Activated CD8-positive, alpha-beta memory T cell treated with anti-CD3 and anti-CD28 coated beads, Interleukin-2, amount 10 ng/mL, durations not matched to agents 7 days and 5 days (primary cell): ENCODE measurements around the gene SMAD3. TPM values are rescaled to one million over a fixed set of nuclear protein-coding genes. Genes with fewer than 3 reads are reported as not detected.

Experiments
- ATAC-seq: fragments of 150-1000 bp; cut with Tn5 transposase; one replicate; pipeline ENCODE4 v1.10.0; 2021; ENCODE audit warnings: moderate library complexity
- CTCF ChIA-PET: fragments of 350-600 bp; sonication (Branson Sonifier 250); formaldehyde crosslinking; loops from one replicate; lab custom pipeline; 2021; ENCODE audit warnings: antibody characterized with exemption; lab: Charles Lee
- DNase-seq: peaks from one replicate; pipeline ENCODE4 v3.0.0-alpha.2; 2020
- H3K27ac Mint-ChIP-seq: one replicate; pipeline ENCODE4 v1.8.0; 2021; ENCODE audit warnings: mild to moderate bottlenecking, mixed read lengths
- H3K27me3 Mint-ChIP-seq: one replicate; pipeline ENCODE4 v1.8.0; 2021; ENCODE audit warnings: mixed read lengths
- H3K36me3 Mint-ChIP-seq: one replicate; pipeline ENCODE4 v1.8.0; 2021; ENCODE audit warnings: mild to moderate bottlenecking, mixed read lengths
- H3K4me1 Mint-ChIP-seq: one replicate; pipeline ENCODE4 v1.8.0; 2021; ENCODE audit warnings: mixed read lengths
- H3K4me3 Mint-ChIP-seq: one replicate; pipeline ENCODE4 v1.8.0; 2021; ENCODE audit warnings: mild to moderate bottlenecking, moderate library complexity, mixed read lengths
- H3K9me3 Mint-ChIP-seq: one replicate; pipeline ENCODE4 v1.8.0; 2022; ENCODE audit warnings: low read depth, mixed read lengths
- total RNA-seq, 2 experiments: library from RNA; stranded (reverse); gene quantifications; one replicate each; pipeline ENCODE4 v1.2.3, GENCODE V29; 2021

The SMAD3 gene
- total RNA-seq, 2 experiments from 2014 or later, result 87.1 to 88.0 TPM

GRCh38 chr15:67176195-67176971 is 111.0 kb downstream of the SMAD3 start:
- CTCF ChIA-PET, result no interaction called here
- no peak for DNase-seq
- H3K4me1 Mint-ChIP-seq, result peaks cover 32% of the 10 kb centered on the region
- H3K9me3 Mint-ChIP-seq, result no peaks in the 10 kb centered on the region
- H3K27ac Mint-ChIP-seq, result no peak overlapping the region
- ATAC-seq, result no peak
- no peak overlapping the region for H3K4me3 Mint-ChIP-seq
- no peaks in the 10 kb centered on the region for H3K27me3 Mint-ChIP-seq
- H3K36me3 Mint-ChIP-seq, result peaks cover 23% of the 10 kb centered on the region

GRCh38 chr15:67177752-67178151 is 112.3 kb downstream of the SMAD3 start:
- ATAC-seq, result no peak
- Mint-ChIP-seq H3K27me3 (no peaks in the 10 kb centered on the region), H3K4me3 (no peak overlapping the region), H3K36me3 (peaks cover 27% of the 10 kb centered on the region), H3K9me3 (no peaks in the 10 kb centered on the region), H3K4me1 (peaks cover 31% of the 10 kb centered on the region), H3K27ac (no peak overlapping the region)
- no peak for DNase-seq
- CTCF ChIA-PET, result no interaction called here

GRCh38 chr15:67178569-67179210 is 113.3 kb downstream of the SMAD3 start:
- no peak overlapping the region for H3K4me3 Mint-ChIP-seq

GRCh38 chr15:67179411-67179995 is 114.1 kb downstream of the SMAD3 start:
- Mint-ChIP-seq H3K9me3 (no peaks in the 10 kb centered on the region), H3K27ac (no peak overlapping the region), H3K4me1 (peaks cover 20% of the 10 kb centered on the region), H3K36me3 (peaks cover 21% of the 10 kb centered on the region), H3K27me3 (no peaks in the 10 kb centered on the region), H3K4me3 (no peak overlapping the region)
- DNase-seq (no peak), ATAC-seq (no peak)
- CTCF ChIA-PET, result no interaction called here

More at GRCh38 chr15:67178569-67179210, 113.3 kb downstream of the SMAD3 start:
- Mint-ChIP-seq H3K36me3 (peaks cover 26% of the 10 kb centered on the region), H3K9me3 (no peaks in the 10 kb centered on the region), H3K4me1 (peaks cover 24% of the 10 kb centered on the region), H3K27ac (peak overlapping the region; percentile 1), H3K27me3 (no peaks in the 10 kb centered on the region)
- CTCF ChIA-PET, result no interaction called here
- ATAC-seq (no peak), DNase-seq (no peak)

- DNase-seq (no peak), ATAC-seq (no peak)
- Mint-ChIP-seq H3K27me3 (no peaks in the 10 kb centered on the region), H3K36me3 (peaks cover 22% of the 10 kb centered on the region), H3K27ac (no peak overlapping the region), H3K9me3 (no peaks in the 10 kb centered on the region), H3K4me3 (no peak overlapping the region), H3K4me1 (peaks cover 22% of the 10 kb centered on the region)
- CTCF ChIA-PET, result no interaction called here
Measured at GRCh38 chr15:67180035-67180434, 114.6 kb downstream of the SMAD3 start.

GRCh38 chr15:67180514-67181191 is 115.3 kb downstream of the SMAD3 start:
- no peak for DNase-seq
- H3K36me3 Mint-ChIP-seq, result peaks cover 28% of the 10 kb centered on the region
- ATAC-seq, result no peak
- H3K4me1 Mint-ChIP-seq, result peaks cover 24% of the 10 kb centered on the region
- no peak overlapping the region for H3K27ac Mint-ChIP-seq
- no peak overlapping the region for H3K4me3 Mint-ChIP-seq
- CTCF ChIA-PET, result no interaction called here
- no peaks in the 10 kb centered on the region for H3K9me3 Mint-ChIP-seq
- H3K27me3 Mint-ChIP-seq, result no peaks in the 10 kb centered on the region

GRCh38 chr15:67181221-67181639 is 115.8 kb downstream of the SMAD3 start:
- Mint-ChIP-seq H3K27me3 (no peaks in the 10 kb centered on the region), H3K36me3 (peaks cover 30% of the 10 kb centered on the region), H3K4me1 (peaks cover 24% of the 10 kb centered on the region), H3K27ac (no peak overlapping the region), H3K4me3 (no peak overlapping the region), H3K9me3 (no peaks in the 10 kb centered on the region)
- no peak for ATAC-seq
- DNase-seq, result no peak
- CTCF ChIA-PET, result no interaction called here

GRCh38 chr15:67183443-67184169 is 118.2 kb downstream of the SMAD3 start:
- CTCF ChIA-PET, result interaction anchor here (0.6 kb wide), 1 partner anchor 47 kb away, joined by 3 read pairs; no protein-coding TSS in a partner anchor
- Mint-ChIP-seq H3K27me3 (no peaks in the 10 kb centered on the region), H3K4me1 (peaks cover 24% of the 10 kb centered on the region), H3K9me3 (no peaks in the 10 kb centered on the region), H3K36me3 (peaks cover 42% of the 10 kb centered on the region), H3K4me3 (no peak overlapping the region), H3K27ac (peak overlapping the region; percentile 11)
- DNase-seq, result no peak
- no peak for ATAC-seq

GRCh38 chr15:67184208-67184925 is 119.0 kb downstream of the SMAD3 start:
- no peaks in the 10 kb centered on the region for H3K9me3 Mint-ChIP-seq
- no peak for ATAC-seq
- H3K27me3 Mint-ChIP-seq, result no peaks in the 10 kb centered on the region
- H3K36me3 Mint-ChIP-seq, result peaks cover 43% of the 10 kb centered on the region
- CTCF ChIA-PET, result interaction anchor here (0.6 to 2.1 kb wide), 2 partner anchors 48 to 238 kb away, joined by 3 to 5 read pairs; no protein-coding TSS in a partner anchor
- H3K4me1 Mint-ChIP-seq, result peaks cover 24% of the 10 kb centered on the region
- no peak for DNase-seq
- H3K4me3 Mint-ChIP-seq, result no peak overlapping the region
- H3K27ac Mint-ChIP-seq, result no peak overlapping the region

- Mint-ChIP-seq H3K27ac (peak overlapping the region; percentile 64), H3K4me1 (peaks cover 24% of the 10 kb centered on the region), H3K27me3 (no peaks in the 10 kb centered on the region), H3K9me3 (no peaks in the 10 kb centered on the region), H3K36me3 (peaks cover 49% of the 10 kb centered on the region), H3K4me3 (no peak overlapping the region)
- CTCF ChIA-PET, result interaction anchor here (2.1 kb wide), 1 partner anchor 239 kb away, joined by 5 read pairs; no protein-coding TSS in a partner anchor
- ATAC-seq (no peak), DNase-seq (no peak)
Measured at GRCh38 chr15:67185051-67185450, 119.6 kb downstream of the SMAD3 start.

GRCh38 chr15:67185621-67186225 is 120.3 kb downstream of the SMAD3 start:
- Mint-ChIP-seq H3K36me3 (peaks cover 52% of the 10 kb centered on the region), H3K27ac (peak overlapping the region; percentile 64), H3K27me3 (no peaks in the 10 kb centered on the region), H3K9me3 (no peaks in the 10 kb centered on the region), H3K4me1 (peaks cover 24% of the 10 kb centered on the region), H3K4me3 (no peak overlapping the region)
- DNase-seq (peak; percentile 61), ATAC-seq (peak; percentile 52)
- CTCF ChIA-PET, result interaction anchor here (1.2 to 2.1 kb wide), 2 partner anchors 14 to 239 kb away, joined by 4 to 5 read pairs; no protein-coding TSS in a partner anchor

GRCh38 chr15:67186226-67186649 is 120.8 kb downstream of the SMAD3 start:
- no peaks in the 10 kb centered on the region for H3K27me3 Mint-ChIP-seq
- peaks cover 56% of the 10 kb centered on the region for H3K36me3 Mint-ChIP-seq
- peaks cover 24% of the 10 kb centered on the region for H3K4me1 Mint-ChIP-seq
- no peak overlapping the region for H3K4me3 Mint-ChIP-seq
- no peak overlapping the region for H3K27ac Mint-ChIP-seq
- no peak for DNase-seq
- CTCF ChIA-PET, result interaction anchor here (1.2 to 2.1 kb wide), 2 partner anchors 14 to 240 kb away, joined by 4 to 5 read pairs; no protein-coding TSS in a partner anchor
- ATAC-seq, result no peak
- no peaks in the 10 kb centered on the region for H3K9me3 Mint-ChIP-seq
